22Rv1 (cell line): ENCODE measurements around the gene CD19.
"Not testable (repeated sequence)": the region's sequence is repeated elsewhere in the genome, so short reads cannot be mapped to it uniquely, and the experiment has no call there.

Source experiments
- H3K27ac ChIP-seq: fragments of 450-650 bp; 2 replicates; pipeline ENCODE4 v1.5.1; 2017
- ZFX ChIP-seq: fragments of 450-650 bp; IDR thresholded peaks from 2 replicates; pipeline ENCODE4 v1.6.1; 2017; ENCODE audit warnings: antibody characterized with exemption, borderline replicate concordance
- TF ChIP-seq, protein P1 (sequence below): fragments of 450-650 bp; IDR thresholded peaks from 2 replicates; pipeline ENCODE4 v1.5.1; 2017; ENCODE audit warnings: mild to moderate bottlenecking

CD19 gene

DNA sequence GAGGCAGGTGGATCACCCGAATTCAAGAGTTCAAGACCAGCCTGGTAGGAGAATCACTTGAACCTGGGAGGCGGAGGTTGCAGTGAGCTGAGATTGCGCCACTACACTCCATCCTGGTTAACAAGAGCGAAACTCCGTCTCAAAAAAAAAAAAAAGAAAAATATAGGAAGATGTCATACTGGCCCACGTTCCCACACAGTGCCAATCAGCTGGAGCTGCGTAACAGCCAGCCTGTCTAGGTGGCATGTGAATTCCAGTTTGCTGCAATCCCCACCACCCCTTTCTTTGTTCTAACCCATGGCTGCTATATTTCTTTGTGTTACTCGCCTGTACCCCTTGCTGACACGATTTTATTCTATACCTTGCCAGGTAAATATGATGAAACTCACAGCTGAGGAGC is 26.4 kb downstream of the CD19 start:
- no peak overlapping the region for H3K27ac ChIP-seq
- TF ChIP-seq, protein P1, sequence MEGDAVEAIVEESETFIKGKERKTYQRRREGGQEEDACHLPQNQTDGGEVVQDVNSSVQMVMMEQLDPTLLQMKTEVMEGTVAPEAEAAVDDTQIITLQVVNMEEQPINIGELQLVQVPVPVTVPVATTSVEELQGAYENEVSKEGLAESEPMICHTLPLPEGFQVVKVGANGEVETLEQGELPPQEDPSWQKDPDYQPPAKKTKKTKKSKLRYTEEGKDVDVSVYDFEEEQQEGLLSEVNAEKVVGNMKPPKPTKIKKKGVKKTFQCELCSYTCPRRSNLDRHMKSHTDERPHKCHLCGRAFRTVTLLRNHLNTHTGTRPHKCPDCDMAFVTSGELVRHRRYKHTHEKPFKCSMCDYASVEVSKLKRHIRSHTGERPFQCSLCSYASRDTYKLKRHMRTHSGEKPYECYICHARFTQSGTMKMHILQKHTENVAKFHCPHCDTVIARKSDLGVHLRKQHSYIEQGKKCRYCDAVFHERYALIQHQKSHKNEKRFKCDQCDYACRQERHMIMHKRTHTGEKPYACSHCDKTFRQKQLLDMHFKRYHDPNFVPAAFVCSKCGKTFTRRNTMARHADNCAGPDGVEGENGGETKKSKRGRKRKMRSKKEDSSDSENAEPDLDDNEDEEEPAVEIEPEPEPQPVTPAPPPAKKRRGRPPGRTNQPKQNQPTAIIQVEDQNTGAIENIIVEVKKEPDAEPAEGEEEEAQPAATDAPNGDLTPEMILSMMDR: no peak
- TF ChIP-seq ZFX: no peak

DNA sequence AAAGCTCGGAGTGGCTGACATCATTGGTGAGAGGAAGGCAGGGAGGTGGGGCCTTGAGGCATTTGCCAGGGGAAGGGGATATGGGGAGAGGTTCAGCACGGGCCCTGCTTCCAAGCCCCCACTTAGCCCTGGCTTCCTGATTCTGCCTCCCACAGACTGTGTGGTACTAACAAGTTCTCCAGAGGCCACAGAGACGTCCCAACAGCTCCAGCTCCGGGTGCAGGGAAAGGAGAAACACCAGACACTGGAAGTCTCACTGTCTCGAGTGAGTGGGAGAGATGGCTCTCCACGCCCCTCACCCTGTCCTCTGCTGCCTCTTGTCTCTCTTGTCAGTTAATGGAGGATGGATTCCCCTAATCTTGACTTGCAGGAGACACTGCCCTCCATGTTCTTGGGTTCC is 27.1 kb downstream of the CD19 start:
- H3K27ac ChIP-seq: no peak overlapping the region
- TF ChIP-seq, protein P1: no peak
- no peak for TF ChIP-seq ZFX

DNA sequence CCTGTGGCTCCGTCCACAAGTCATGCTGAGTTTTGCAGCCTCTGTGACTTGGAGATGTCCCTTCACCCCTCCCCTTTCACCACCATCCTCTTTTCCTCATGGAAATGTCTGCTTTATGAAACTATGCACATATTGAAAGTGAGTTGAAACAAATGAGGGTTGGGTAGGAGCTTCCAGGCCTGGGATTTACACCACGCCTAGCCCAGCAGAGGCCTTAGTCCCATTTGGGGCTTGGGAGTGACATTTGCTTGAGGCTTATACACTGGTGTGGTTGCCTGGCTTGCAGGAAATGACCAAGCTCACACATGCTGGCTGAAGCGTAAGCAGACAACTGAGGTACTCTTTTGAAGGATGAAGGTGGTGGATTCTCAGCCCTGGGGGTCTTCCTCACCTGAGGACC is 32.3 kb downstream of the CD19 start:
- TF ChIP-seq ZFX: no peak
- TF ChIP-seq, protein P1: no peak
- no peak overlapping the region for H3K27ac ChIP-seq

DNA sequence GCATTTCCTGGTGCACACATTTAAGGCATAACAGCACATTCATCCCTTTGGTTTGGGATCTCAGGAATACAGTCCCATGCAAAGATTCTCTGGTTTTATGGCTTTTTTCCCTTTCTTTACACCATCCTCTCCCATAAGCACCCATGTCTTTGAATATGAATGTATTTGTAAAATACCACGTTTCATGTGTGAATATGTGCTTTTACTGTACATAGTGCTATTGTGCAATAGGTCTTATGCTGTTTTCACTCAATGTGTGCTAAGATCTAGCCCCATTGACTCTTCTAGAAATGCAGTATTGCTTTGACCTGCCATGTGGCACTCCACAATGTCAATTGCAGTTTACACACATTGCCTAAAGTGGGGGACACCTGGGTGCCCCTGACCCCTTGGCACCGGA is 32.7 kb downstream of the CD19 start:
- TF ChIP-seq ZFX: no peak
- TF ChIP-seq, protein P1: no peak
- no peak overlapping the region for H3K27ac ChIP-seq

DNA sequence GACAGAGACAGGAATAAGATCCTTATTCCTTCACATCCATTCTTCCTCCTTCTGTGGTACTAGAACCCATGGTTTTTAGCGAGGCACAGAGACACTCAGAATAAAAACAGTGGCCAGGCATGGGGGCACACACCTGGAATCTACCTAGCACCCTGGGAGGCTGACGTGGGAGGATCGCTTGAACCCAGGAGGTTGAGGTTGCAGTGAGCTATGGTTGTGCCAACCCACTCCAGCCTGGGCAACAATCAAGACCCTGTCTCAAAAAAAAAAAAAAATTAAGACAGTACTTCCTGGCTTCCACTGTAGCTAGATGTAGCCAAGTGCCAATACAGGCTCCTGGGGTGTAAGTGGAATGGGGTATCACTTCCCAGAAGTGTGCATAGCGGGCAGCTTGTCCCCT is 35.4 kb downstream of the CD19 start:
- no peak for TF ChIP-seq ZFX
- TF ChIP-seq, protein P1: no peak
- H3K27ac ChIP-seq: no peak overlapping the region

DNA sequence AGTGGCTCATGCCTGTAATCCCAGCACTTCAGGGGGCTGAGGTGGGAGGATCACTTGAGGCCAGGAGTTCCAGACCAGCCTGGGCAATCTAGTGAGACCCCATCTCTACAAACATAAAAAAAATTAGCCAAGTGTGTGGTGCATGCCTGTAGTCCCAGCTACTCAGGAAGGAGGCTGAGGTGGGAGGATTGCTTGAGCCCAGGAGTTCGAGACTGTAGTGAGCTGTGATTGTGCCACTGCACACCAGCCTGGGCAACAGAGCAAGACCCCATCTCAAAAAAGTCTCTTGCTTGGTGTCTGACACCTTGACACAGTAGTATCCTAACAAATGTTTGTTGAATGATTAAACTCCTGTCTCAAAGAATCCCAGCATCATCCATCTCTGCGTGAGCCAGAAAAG is 37.9 kb downstream of the CD19 start:
- H3K27ac ChIP-seq: not testable (repeated sequence)

DNA sequence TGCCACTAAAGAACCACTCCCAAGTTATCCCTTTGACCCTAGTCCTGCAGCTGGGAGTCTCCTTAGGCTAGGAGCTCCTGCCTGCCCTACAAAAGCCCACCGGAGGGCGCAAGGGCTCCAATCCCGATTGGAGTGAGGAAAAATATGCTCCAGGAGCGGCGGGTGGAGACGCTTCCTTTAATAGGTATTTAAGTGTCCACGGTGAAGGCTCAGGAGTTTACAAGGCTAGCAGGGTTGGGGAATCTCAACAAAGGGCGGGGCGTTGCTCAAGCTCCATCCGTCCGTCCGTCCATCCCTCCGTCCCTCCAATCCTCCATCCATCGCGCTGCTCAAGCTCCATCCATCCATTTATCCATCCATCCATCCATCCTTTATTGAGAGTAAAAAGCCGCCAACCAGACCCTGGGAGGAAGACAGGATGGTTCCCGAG is 42.3 kb downstream of the CD19 start:
- TF ChIP-seq, protein P1: peak; percentile 84
- no peak for TF ChIP-seq ZFX
- peak overlapping the region; percentile 71 for H3K27ac ChIP-seq

DNA sequence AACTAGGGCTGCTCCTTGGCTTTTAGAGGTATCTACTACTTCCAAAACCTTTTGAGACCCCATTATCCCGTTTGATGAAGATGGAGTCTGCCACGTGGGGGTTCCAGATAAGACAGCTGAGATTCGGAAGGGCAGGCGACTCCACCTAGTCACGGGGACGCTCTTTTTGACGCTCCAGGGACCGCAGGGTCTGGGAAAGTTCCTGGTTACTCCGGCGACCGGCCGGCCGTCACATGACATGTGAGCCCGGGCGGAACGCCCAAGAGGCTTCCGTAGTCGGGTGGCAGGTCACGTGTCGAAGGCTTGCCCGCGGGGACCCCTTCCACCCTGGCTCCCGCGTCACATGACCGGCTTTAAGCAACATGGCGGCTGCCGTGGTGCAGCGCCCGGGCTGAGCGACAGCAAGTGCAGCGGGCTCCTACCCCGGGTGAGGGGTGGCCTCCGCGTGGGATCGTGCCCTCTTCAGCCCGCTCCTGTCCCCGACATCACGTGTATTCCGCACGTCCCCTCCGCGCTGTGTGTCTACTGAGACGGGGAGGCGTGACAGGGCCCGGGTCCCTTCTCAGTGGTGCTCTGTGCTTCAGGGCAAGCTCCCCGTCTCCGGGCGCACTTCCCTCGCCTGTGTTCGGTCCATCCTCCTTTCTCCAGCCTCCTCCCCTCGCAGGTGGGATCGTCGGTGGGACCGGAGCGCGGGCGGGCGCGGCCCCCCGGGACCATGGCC is 42.8 kb downstream of the CD19 start, which contains the start of gene SPNS1:
Gene SPNS1 (plus strand): TSS at position 342 of the 721 bp plus-strand sequence. CDS start 374 bp downstream, at position 716.
- TF ChIP-seq, protein P1: no peak
- TF ChIP-seq ZFX: no peak
- H3K27ac ChIP-seq: peak within 1 kb of the TSS; percentile 71
